Astrocyte of the spinal cord (primary cell): ENCODE data around the gene DLK2.
"Not testable (repeated sequence)": the region's sequence is repeated elsewhere in the genome, so short reads cannot be mapped to it uniquely, and the experiment has no call there.

ENCODE experiments used
- DNase-seq: peaks from one replicate; pipeline ENCODE4 v3.0.0; 2011; ENCODE audit warnings: low read depth, low spot score
- H3K4me3 ChIP-seq: 2 replicates; pipeline ENCODE4 v1.5.1; 2011; ENCODE audit warnings: low read depth, mild to moderate bottlenecking, low read length, moderate library complexity
- CTCF ChIP-seq: IDR thresholded peaks from 2 replicates; pipeline ENCODE4 v1.5.1; 2012; ENCODE audit warnings: low read depth, mild to moderate bottlenecking, low read length, inconsistent platforms
- in situ Hi-C: cut with HindIII; loops from 2 replicates; pipeline ENCODE4 v1.10.0; 2017; ENCODE audit warnings: low sequenced_read_pairs

The DLK2 gene

DNA sequence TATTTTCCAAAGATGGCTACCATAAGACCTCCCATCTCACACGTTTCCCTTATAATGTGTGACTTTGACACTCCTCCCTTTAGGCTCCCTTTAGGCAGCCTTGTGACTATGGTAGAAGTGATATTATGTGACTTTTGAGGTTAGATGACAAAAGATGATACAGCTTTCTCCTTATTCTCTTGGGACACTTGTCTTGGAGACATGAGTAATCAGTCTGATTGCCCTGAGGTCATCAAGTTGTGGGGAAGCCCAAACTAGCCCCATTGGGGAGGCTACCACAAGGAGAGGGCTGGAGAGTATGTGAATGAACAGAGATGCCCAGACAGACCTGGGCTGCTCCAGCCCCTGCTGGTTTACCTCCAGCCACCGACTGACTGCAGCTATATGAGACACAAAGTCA is 10.6 kb upstream of the DLK2 start:
- no peak for TF ChIP-seq CTCF
- DNase-seq: no peak
- in situ Hi-C loops: no loop called here
- no peak overlapping the region for H3K4me3 ChIP-seq

- no peak for DNase-seq
- no peak overlapping the region for H3K4me3 ChIP-seq
- no peak for TF ChIP-seq CTCF
- in situ Hi-C loops: no loop called here
These were observed 9.0 kb upstream of the DLK2 start for GRCh38 chr6:43464337-43464736.

DNA sequence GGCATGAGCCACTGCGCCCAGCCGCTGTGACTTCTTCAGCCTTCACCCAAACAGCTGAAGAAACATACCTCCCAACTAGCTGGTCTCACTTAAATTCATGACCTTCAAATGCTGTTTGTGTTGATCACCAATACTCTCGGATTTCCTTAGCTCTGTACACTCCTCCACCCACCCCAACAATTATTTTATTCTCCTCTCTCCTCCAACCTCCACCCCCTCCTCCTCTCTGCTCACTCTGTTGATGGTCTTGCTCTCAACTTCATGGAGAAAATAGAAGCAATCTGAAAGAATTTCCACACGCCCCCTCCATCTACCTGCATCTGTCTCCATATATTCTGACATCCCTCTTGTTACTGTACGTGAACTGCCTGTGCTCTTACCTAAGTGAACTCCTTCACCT is 6.6 kb upstream of the DLK2 start:
- in situ Hi-C loops: no loop called here
- no peak for TF ChIP-seq CTCF
- H3K4me3 ChIP-seq: no peak overlapping the region
- no peak for DNase-seq

DNA sequence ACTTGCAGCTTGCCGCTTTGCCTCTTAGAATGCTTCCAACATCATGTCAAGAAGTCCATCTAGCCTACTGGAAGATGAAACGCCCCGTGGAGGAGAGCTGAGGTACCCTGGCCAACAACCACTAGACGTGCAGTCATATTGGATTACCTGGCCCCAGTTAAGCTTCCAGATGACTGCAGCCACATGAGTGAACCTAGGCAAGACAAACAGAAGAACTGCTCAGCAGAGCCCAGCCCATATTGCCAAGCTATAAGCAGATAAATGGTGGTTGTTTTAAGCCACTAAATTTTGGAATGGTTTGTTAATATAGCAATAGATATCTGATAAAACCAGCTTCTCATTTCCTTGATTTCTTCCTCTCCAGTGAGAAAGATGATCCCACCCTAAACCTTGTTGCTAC is 4.7 kb upstream of the DLK2 start:
- TF ChIP-seq CTCF: no peak
- DNase-seq: no peak
- in situ Hi-C loops: no loop called here

DNA sequence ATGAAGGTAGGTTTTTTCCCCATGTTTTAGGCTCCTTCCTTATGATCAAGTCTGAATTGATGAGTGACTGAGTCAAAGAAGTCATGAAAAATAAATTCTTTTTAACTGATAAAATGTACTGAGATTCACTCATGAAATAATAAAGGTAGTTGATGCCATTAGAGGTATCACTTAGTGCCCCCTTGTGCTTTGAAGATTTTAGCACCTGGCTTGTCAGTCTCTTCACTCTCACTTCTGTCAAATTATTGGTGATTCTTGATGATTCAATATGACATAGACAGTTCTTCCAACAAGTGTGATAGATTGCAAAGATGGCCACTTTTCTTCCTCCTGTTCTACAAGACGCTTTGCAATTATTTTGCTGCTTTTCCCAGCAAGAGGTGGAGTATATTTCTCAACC is 4.2 kb upstream of the DLK2 start:
- in situ Hi-C loops: no loop called here
- DNase-seq: no peak
- no peak for TF ChIP-seq CTCF

More for the DNA sequence above, 4.7 kb upstream of the DLK2 start:
- no peak overlapping the region for H3K4me3 ChIP-seq

GRCh38 chr6:43458154-43458553 is 2.8 kb upstream of the DLK2 start:
- H3K4me3 ChIP-seq, DNase-seq, in situ Hi-C loops: not testable (repeated sequence)

More for the DNA sequence above, 4.2 kb upstream of the DLK2 start:
- H3K4me3 ChIP-seq: no peak overlapping the region

GRCh38 chr6:43457643-43458042 is 2.3 kb upstream of the DLK2 start:
- no peak for DNase-seq
- no peak overlapping the region for H3K4me3 ChIP-seq
- in situ Hi-C loops: no loop called here
- TF ChIP-seq CTCF: no peak
